Suprapubic skin (tissue), 4 donors: ENCODE measurements around the gene RPUSD3. TPM values are rescaled to one million over a fixed set of nuclear protein-coding genes. Genes with fewer than 3 reads are reported as not detected.
"Not testable (repeated sequence)": the region's sequence is repeated elsewhere in the genome, so short reads cannot be mapped to it uniquely, and the experiment has no call there.

Experiments used
- DNase-seq, 2 donors: peaks; one replicate each; pipeline ENCODE4 v3.0.0-alpha.2; 2019; ENCODE audit warnings: low spot score in 2 of 2
- H3K27ac ChIP-seq: fragments of 200-600 bp; sonication (generic); one replicate; pipeline ENCODE4 v1.5.1; 2019
- H3K27me3 ChIP-seq: fragments of 200-600 bp; sonication (generic); one replicate; pipeline ENCODE4 v1.5.1; 2019
- H3K36me3 ChIP-seq: fragments of 200-600 bp; sonication (generic); one replicate; pipeline ENCODE4 v1.5.1; 2019
- H3K4me1 ChIP-seq: fragments of 200-600 bp; sonication (generic); one replicate; pipeline ENCODE4 v1.5.1; 2019
- H3K4me3 ChIP-seq: fragments of 200-600 bp; sonication (generic); one replicate; pipeline ENCODE4 v1.5.1; 2019; ENCODE audit warnings: mild to moderate bottlenecking
- H3K9me3 ChIP-seq: fragments of 200-600 bp; sonication (generic); one replicate; pipeline ENCODE4 v1.5.1; 2019
- CTCF ChIP-seq, 2 donors: fragments of 200-600 bp in 1 of 2; fragments of 450-650 bp in 1 of 2; sonication (generic) in 1 of 2; IDR thresholded peaks; one replicate each; pipeline ENCODE4 v1.5.1; 2016 to 2019; ENCODE audit warnings: antibody characterized with exemption in 2 of 2, mild to moderate bottlenecking in 1 of 2, moderate library complexity in 1 of 2
- EP300 ChIP-seq: sonication (generic); formaldehyde crosslinking; IDR thresholded peaks from one replicate; pipeline ENCODE4 v1.6.1; 2017; ENCODE audit warnings: antibody characterized with exemption
- POLR2A ChIP-seq, 2 donors: fragments of 450-650 bp; IDR thresholded peaks; one replicate each; pipeline ENCODE4 v1.6.1; 2017; ENCODE audit warnings: antibody characterized with exemption in 2 of 2, mild to moderate bottlenecking in 2 of 2, moderate library complexity in 2 of 2
- POLR2AphosphoS5 ChIP-seq, 3 donors: sonication (generic); formaldehyde crosslinking; IDR thresholded peaks; one replicate each; pipeline ENCODE4 v1.6.1; 2017; ENCODE audit warnings: antibody characterized with exemption in 3 of 3
- WGBS: methylation state at CpG from one replicate; pipeline ENCODE4 v1.1.5; 2018; 5-methylcytosine and 5-hydroxymethylcytosine counted together
- total RNA-seq, 4 donors: library from RNA; depleted of rRNA; stranded (reverse); fragments of >200 nt; gene quantifications; one replicate each; pipeline ENCODE4 v1.1.0, GENCODE V29; 2016

Gene RPUSD3
- total RNA-seq, 4 donors from 2014 or later: 34.8 to 46.5 (median 42.1) TPM

GRCh38 chr3:9875448-9875847 lies 31.6 kb upstream of the RPUSD3 start:
- TF ChIP-seq CTCF (IDR thresholded peaks at IDR 0.05): no peak
- Histone ChIP-seq H3K4me3 (no peak overlapping the region), H3K4me1 (peaks cover 5% of the 10 kb centered on the region), H3K27ac (no peak overlapping the region), H3K36me3 (no peaks in the 10 kb centered on the region), H3K9me3 (no peaks in the 10 kb centered on the region), H3K27me3 (no peaks in the 10 kb centered on the region)
- no peak for DNase-seq

- not testable (repeated sequence) for DNase-seq, H3K4me1 ChIP-seq, H3K36me3 ChIP-seq, H3K9me3 ChIP-seq, H3K27ac ChIP-seq, H3K27me3 ChIP-seq, H3K4me3 ChIP-seq
- 93% methylated on average over 5 of the region's 5 CpGs for WGBS
Observed at GRCh38 chr3:9872067-9872466, 28.3 kb upstream of the RPUSD3 start.

- H3K36me3 ChIP-seq: no peaks in the 10 kb centered on the region
- no peak overlapping the region for H3K4me3 ChIP-seq
- no peak for TF ChIP-seq EP300
- TF ChIP-seq POLR2AphosphoS5 (IDR thresholded peaks at IDR 0.05): no peak
- no peak for TF ChIP-seq CTCF (IDR thresholded peaks at IDR 0.05)
- TF ChIP-seq POLR2A (IDR thresholded peaks at IDR 0.05): no peak
- no peaks in the 10 kb centered on the region for H3K27me3 ChIP-seq
- no peak overlapping the region for H3K27ac ChIP-seq
- no peaks in the 10 kb centered on the region for H3K9me3 ChIP-seq
- DNase-seq: no peak
- H3K4me1 ChIP-seq: peaks cover 5% of the 10 kb centered on the region
- 77% methylated on average over 1 of the region's 1 CpG for WGBS
Observed at GRCh38 chr3:9870978-9871377, 27.2 kb upstream of the RPUSD3 start.

DNA sequence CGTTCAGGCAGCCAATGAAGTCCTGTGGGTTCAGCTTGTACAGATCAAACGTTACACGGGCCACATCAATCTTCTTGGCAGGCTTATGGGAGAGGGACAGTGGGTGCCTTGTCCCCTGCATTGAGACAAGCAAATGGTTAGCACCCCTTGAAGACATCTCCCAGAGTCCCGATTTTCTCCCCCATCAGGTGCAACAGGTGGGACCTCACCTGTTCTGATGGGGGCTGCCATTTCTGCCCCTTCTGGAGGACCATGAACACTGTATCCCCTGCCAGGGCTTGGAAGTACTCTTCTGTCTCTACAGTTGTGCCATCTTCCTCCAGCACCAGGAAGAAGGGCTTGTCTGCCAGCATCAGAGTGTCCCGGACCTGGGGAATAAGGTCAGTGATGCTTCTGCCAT lies 26.1 kb upstream of the RPUSD3 start:
- H3K27ac ChIP-seq: no peak overlapping the region
- no peak overlapping the region for H3K4me3 ChIP-seq
- TF ChIP-seq EP300 (no peak), CTCF (IDR thresholded peaks at IDR 0.05) (no peak), POLR2A (IDR thresholded peaks at IDR 0.05) (no peak), POLR2AphosphoS5 (IDR thresholded peaks at IDR 0.05) (no peak)
- no peaks in the 10 kb centered on the region for H3K27me3 ChIP-seq
- peaks cover 7% of the 10 kb centered on the region for H3K4me1 ChIP-seq
- no peak for DNase-seq
- H3K36me3 ChIP-seq: no peaks in the 10 kb centered on the region
- H3K9me3 ChIP-seq: no peaks in the 10 kb centered on the region
- 71% methylated on average over 5 of the region's 5 CpGs for WGBS

DNA sequence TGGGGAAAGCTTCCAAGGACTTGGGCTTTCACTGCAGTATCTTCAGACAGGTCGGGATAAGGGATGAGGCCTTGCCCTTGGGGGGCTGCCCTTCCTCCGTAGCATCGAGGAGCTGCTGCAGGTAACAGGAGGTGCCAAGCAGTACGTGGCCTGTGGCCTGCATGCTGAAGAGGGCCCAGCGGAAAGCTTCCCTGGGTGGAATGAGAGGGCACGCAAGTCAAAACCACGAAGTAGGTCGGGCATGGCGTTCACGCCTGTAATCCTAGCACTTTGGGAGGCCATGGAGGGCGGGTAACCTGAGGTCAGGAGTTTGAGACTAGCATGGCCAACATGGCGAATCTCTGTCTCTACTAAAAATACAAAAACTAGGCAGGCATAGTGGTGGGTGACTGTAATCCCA lies 23.3 kb upstream of the RPUSD3 start:
- Histone ChIP-seq H3K4me1 (peaks cover 33% of the 10 kb centered on the region), H3K27ac (peak overlapping the region; percentile 4), H3K27me3 (no peaks in the 10 kb centered on the region), H3K9me3 (no peaks in the 10 kb centered on the region), H3K36me3 (no peaks in the 10 kb centered on the region), H3K4me3 (no peak overlapping the region)
- 80% methylated on average over 12 of the region's 12 CpGs for WGBS
- TF ChIP-seq POLR2AphosphoS5 (IDR thresholded peaks at IDR 0.05): no peak
- no peak for DNase-seq

- Histone ChIP-seq H3K27ac (peak overlapping the region; percentile 4), H3K36me3 (no peaks in the 10 kb centered on the region), H3K27me3 (no peaks in the 10 kb centered on the region), H3K4me1 (peaks cover 33% of the 10 kb centered on the region), H3K4me3 (no peak overlapping the region), H3K9me3 (no peaks in the 10 kb centered on the region)
- WGBS: 53% methylated on average over 5 of the region's 8 CpGs
- no peak for DNase-seq
- TF ChIP-seq CTCF (IDR thresholded peaks at IDR 0.05) (no peak), POLR2A (IDR thresholded peaks at IDR 0.05) (no peak), EP300 (no peak), POLR2AphosphoS5 (IDR thresholded peaks at IDR 0.05) (no peak)
Observed at GRCh38 chr3:9866639-9867038, 22.8 kb upstream of the RPUSD3 start.

DNA sequence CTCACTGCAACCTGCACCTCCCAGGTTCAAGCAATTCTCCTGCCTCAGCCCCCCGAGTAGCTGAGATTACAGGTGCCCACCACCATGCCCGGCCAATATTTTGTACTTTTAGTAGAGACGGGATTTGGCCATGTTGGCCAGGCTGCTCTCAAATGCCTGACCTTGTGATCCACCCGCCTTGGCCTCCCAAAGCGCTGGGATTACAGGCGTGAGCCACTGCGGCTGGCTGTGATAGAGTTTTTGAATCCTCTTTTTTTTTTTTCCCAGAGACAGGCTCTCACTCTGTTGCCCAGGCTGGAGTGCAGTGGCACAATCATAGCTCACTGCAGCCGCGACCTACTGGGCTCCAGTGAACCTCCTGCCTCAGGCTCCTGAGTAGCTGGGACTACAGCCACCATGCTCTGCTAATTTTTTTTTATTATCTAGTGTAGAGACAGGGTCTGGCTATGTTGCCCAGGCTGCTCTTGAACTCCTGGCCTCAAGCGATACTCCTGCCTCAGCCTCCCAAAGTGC lies 21.4 kb upstream of the RPUSD3 start:
- 86% methylated on average over 10 of the region's 10 CpGs for WGBS
- Histone ChIP-seq H3K4me1 (peaks cover 33% of the 10 kb centered on the region), H3K27ac (peak overlapping the region; percentile 31)
- H3K4me3 ChIP-seq, H3K36me3 ChIP-seq, H3K9me3 ChIP-seq, H3K27me3 ChIP-seq, DNase-seq: not testable (repeated sequence)
